Activated CD4-positive, alpha-beta memory T cell treated with anti-CD3 and anti-CD28 coated beads for 36 hours (primary cell): ENCODE measurements around the gene TTC27. TPM values are rescaled to one million over a fixed set of nuclear protein-coding genes. Genes with fewer than 3 reads are reported as not detected.
"Not testable (repeated sequence)": the region's sequence is repeated elsewhere in the genome, so short reads cannot be mapped to it uniquely, and the experiment has no call there.

Experiments
- CTCF ChIA-PET: fragments of 350-600 bp; sonication (Branson Sonifier 250); formaldehyde crosslinking; loops from one replicate; lab custom pipeline; 2021; ENCODE audit warnings: antibody characterized with exemption, inconsistent platforms; lab: Charles Lee
- POLR2A ChIA-PET: fragments of 350-600 bp; sonication (Branson Sonifier 250); formaldehyde crosslinking; loops from one replicate; lab custom pipeline; 2021; ENCODE audit warnings: antibody characterized with exemption; lab: Charles Lee
- DNase-seq: peaks from one replicate; pipeline ENCODE4 v3.0.0-alpha.2; 2020
- H3K27ac Mint-ChIP-seq: one replicate; pipeline ENCODE4 v1.8.0; 2021; ENCODE audit warnings: mixed read lengths
- H3K27me3 Mint-ChIP-seq: one replicate; pipeline ENCODE4 v1.8.0; 2021; ENCODE audit warnings: mixed read lengths
- H3K36me3 Mint-ChIP-seq: one replicate; pipeline ENCODE4 v1.8.0; 2021; ENCODE audit warnings: mixed read lengths
- H3K4me1 Mint-ChIP-seq: one replicate; pipeline ENCODE4 v1.8.0; 2021; ENCODE audit warnings: low read depth, mixed read lengths
- H3K4me3 Mint-ChIP-seq: one replicate; pipeline ENCODE4 v1.8.0; 2021; ENCODE audit warnings: mild to moderate bottlenecking, mixed read lengths
- H3K9me3 Mint-ChIP-seq: one replicate; pipeline ENCODE4 v1.8.0; 2021; ENCODE audit warnings: mixed read lengths
- intact Hi-C: fragments of 100-400 bp; cut with micrococcal nuclease; formaldehyde crosslinking; loops from one replicate; pipeline ENCODE4 v1.15.1; 2023
- total RNA-seq, 2 experiments: library from RNA; stranded (reverse); gene quantifications; one replicate each; pipeline ENCODE4 v1.2.3, GENCODE V29; 2021

Gene TTC27
- total RNA-seq, 2 experiments from 2014 or later: 27.9 to 29.8 TPM

- peaks cover 8% of the 10 kb centered on the region for H3K36me3 Mint-ChIP-seq
- H3K9me3 Mint-ChIP-seq: no peaks in the 10 kb centered on the region
- intact Hi-C loops: loop anchor here (1.0 to 5.0 kb wide), 5 partner anchors 35 to 970 kb away; partner anchors contain the start of genes BIRC6, FAM98A and SPAST
- H3K27me3 Mint-ChIP-seq: no peaks in the 10 kb centered on the region
- DNase-seq: peak; percentile 68
- peaks cover 28% of the 10 kb centered on the region for H3K4me1 Mint-ChIP-seq
- H3K27ac Mint-ChIP-seq: peak overlapping the region; percentile 84
- peak overlapping the region; percentile 87 for H3K4me3 Mint-ChIP-seq
- POLR2A ChIA-PET: interaction anchor here (0.6 to 1.0 kb wide), 3 partner anchors 10 to 972 kb away, joined by 3 read pairs; partner anchors contain the start of genes FAM98A and YIPF4
- CTCF ChIA-PET: interaction anchor here (1.0 kb wide), 1 partner anchor 73 kb away, joined by 3 read pairs; no protein-coding TSS in a partner anchor
These were observed 423 bp upstream of the TTC27 start for GRCh38 chr2:32627441-32627813.

- peaks cover 29% of the 10 kb centered on the region for H3K4me1 Mint-ChIP-seq
- ChIA-PET CTCF (no interaction called here), POLR2A (no interaction called here)
- H3K4me3 Mint-ChIP-seq: no peak overlapping the region
- H3K27me3 Mint-ChIP-seq: no peaks in the 10 kb centered on the region
- DNase-seq: peak; percentile 54
- H3K27ac Mint-ChIP-seq: peak overlapping the region; percentile 18
- intact Hi-C loops: no loop called here
- peaks cover 15% of the 10 kb centered on the region for H3K36me3 Mint-ChIP-seq
- no peaks in the 10 kb centered on the region for H3K9me3 Mint-ChIP-seq
These were observed 4.2 kb downstream of the TTC27 start for GRCh38 chr2:32632089-32632488.

GRCh38 chr2:32633040-32633439 is 5.2 kb downstream of the TTC27 start:
- CTCF ChIA-PET: no interaction called here
- H3K36me3 Mint-ChIP-seq: peaks cover 17% of the 10 kb centered on the region
- POLR2A ChIA-PET: no interaction called here
- peaks cover 22% of the 10 kb centered on the region for H3K4me1 Mint-ChIP-seq
- no peaks in the 10 kb centered on the region for H3K9me3 Mint-ChIP-seq
- no peak overlapping the region for H3K27ac Mint-ChIP-seq
- no peak for DNase-seq
- H3K4me3 Mint-ChIP-seq: no peak overlapping the region
- H3K27me3 Mint-ChIP-seq: no peaks in the 10 kb centered on the region
- intact Hi-C loops: no loop called here

GRCh38 chr2:32638548-32638947 is 10.7 kb downstream of the TTC27 start:
- H3K27ac Mint-ChIP-seq, H3K9me3 Mint-ChIP-seq, intact Hi-C loops, H3K4me1 Mint-ChIP-seq, DNase-seq, H3K4me3 Mint-ChIP-seq, H3K27me3 Mint-ChIP-seq, POLR2A ChIA-PET: not testable (repeated sequence)
- CTCF ChIA-PET: interaction anchor here (0.6 kb wide), 1 partner anchor 50 kb away, joined by 6 read pairs; no protein-coding TSS in a partner anchor
- H3K36me3 Mint-ChIP-seq: peaks cover 22% of the 10 kb centered on the region

- no peak overlapping the region for H3K27ac Mint-ChIP-seq
- H3K27me3 Mint-ChIP-seq: no peaks in the 10 kb centered on the region
- no peak for DNase-seq
- peaks cover 22% of the 10 kb centered on the region for H3K36me3 Mint-ChIP-seq
- ChIA-PET POLR2A (no interaction called here), CTCF (no interaction called here)
- H3K9me3 Mint-ChIP-seq: no peaks in the 10 kb centered on the region
- no peak overlapping the region for H3K4me3 Mint-ChIP-seq
- H3K4me1 Mint-ChIP-seq: no peaks in the 10 kb centered on the region
- intact Hi-C loops: no loop called here
These were observed 13.3 kb downstream of the TTC27 start for GRCh38 chr2:32641180-32641579.

- DNase-seq: no peak
- Mint-ChIP-seq H3K27ac (no peak overlapping the region), H3K4me3 (no peak overlapping the region), H3K9me3 (no peaks in the 10 kb centered on the region), H3K4me1 (no peaks in the 10 kb centered on the region), H3K36me3 (peaks cover 28% of the 10 kb centered on the region), H3K27me3 (no peaks in the 10 kb centered on the region)
- intact Hi-C loops: no loop called here
- ChIA-PET POLR2A (no interaction called here), CTCF (no interaction called here)
These were observed 19.4 kb downstream of the TTC27 start for GRCh38 chr2:32647180-32647651.

GRCh38 chr2:32652555-32653209 is 24.8 kb downstream of the TTC27 start:
- CTCF ChIA-PET: no interaction called here
- Mint-ChIP-seq H3K9me3 (no peaks in the 10 kb centered on the region), H3K4me3 (no peak overlapping the region), H3K36me3 (peaks cover 34% of the 10 kb centered on the region), H3K4me1 (no peaks in the 10 kb centered on the region), H3K27me3 (no peaks in the 10 kb centered on the region), H3K27ac (no peak overlapping the region)
- POLR2A ChIA-PET: no interaction called here
- no peak for DNase-seq
- intact Hi-C loops: no loop called here

GRCh38 chr2:32656069-32656468 is 28.2 kb downstream of the TTC27 start:
- no peak for DNase-seq
- no peak overlapping the region for H3K27ac Mint-ChIP-seq
- H3K4me1 Mint-ChIP-seq: peaks cover under 1% of the 10 kb centered on the region
- H3K27me3 Mint-ChIP-seq: no peaks in the 10 kb centered on the region
- ChIA-PET CTCF (interaction anchor here (0.7 kb wide), 1 partner anchor 20 kb away, joined by 3 read pairs; no protein-coding TSS in a partner anchor), POLR2A (no interaction called here)
- no peaks in the 10 kb centered on the region for H3K9me3 Mint-ChIP-seq
- H3K36me3 Mint-ChIP-seq: peaks cover 44% of the 10 kb centered on the region
- no peak overlapping the region for H3K4me3 Mint-ChIP-seq
- intact Hi-C loops: no loop called here

- ChIA-PET CTCF (no interaction called here), POLR2A (no interaction called here)
- H3K4me1 Mint-ChIP-seq: peaks cover 7% of the 10 kb centered on the region
- intact Hi-C loops: no loop called here
- peaks cover 23% of the 10 kb centered on the region for H3K36me3 Mint-ChIP-seq
- no peak overlapping the region for H3K4me3 Mint-ChIP-seq
- no peak overlapping the region for H3K27ac Mint-ChIP-seq
- DNase-seq: no peak
- H3K27me3 Mint-ChIP-seq: no peaks in the 10 kb centered on the region
- no peaks in the 10 kb centered on the region for H3K9me3 Mint-ChIP-seq
These were observed 36.0 kb downstream of the TTC27 start for GRCh38 chr2:32663864-32664263.

- Mint-ChIP-seq H3K4me3 (no peak overlapping the region), H3K27me3 (no peaks in the 10 kb centered on the region), H3K9me3 (no peaks in the 10 kb centered on the region), H3K36me3 (peaks cover 9% of the 10 kb centered on the region), H3K4me1 (no peaks in the 10 kb centered on the region), H3K27ac (no peak overlapping the region)
- no peak for DNase-seq
- POLR2A ChIA-PET: no interaction called here
- CTCF ChIA-PET: interaction anchor here (0.7 kb wide), 2 partner anchors 24 to 118 kb away, joined by 3 read pairs; no protein-coding TSS in a partner anchor
- intact Hi-C loops: no loop called here
These were observed 38.9 kb downstream of the TTC27 start for GRCh38 chr2:32666704-32667103.

- intact Hi-C loops: no loop called here
- Mint-ChIP-seq H3K27ac (no peak overlapping the region), H3K36me3 (peaks cover 16% of the 10 kb centered on the region), H3K27me3 (no peaks in the 10 kb centered on the region), H3K9me3 (no peaks in the 10 kb centered on the region), H3K4me3 (no peak overlapping the region), H3K4me1 (no peaks in the 10 kb centered on the region)
- DNase-seq: no peak
- ChIA-PET POLR2A (interaction anchor here (0.7 kb wide), 1 partner anchor 51 kb away, joined by 3 read pairs; no protein-coding TSS in a partner anchor), CTCF (no interaction called here)
These were observed 40.4 kb downstream of the TTC27 start for GRCh38 chr2:32668254-32668653.

GRCh38 chr2:32671885-32672533 is 44.2 kb downstream of the TTC27 start:
- no peak overlapping the region for H3K27ac Mint-ChIP-seq
- H3K36me3 Mint-ChIP-seq: peaks cover 22% of the 10 kb centered on the region
- H3K9me3 Mint-ChIP-seq: no peaks in the 10 kb centered on the region
- no peak overlapping the region for H3K4me3 Mint-ChIP-seq
- ChIA-PET CTCF (interaction anchor here (1.5 kb wide), 1 partner anchor 14 kb away, joined by 3 read pairs; no protein-coding TSS in a partner anchor), POLR2A (no interaction called here)
- H3K27me3 Mint-ChIP-seq: no peaks in the 10 kb centered on the region
- H3K4me1 Mint-ChIP-seq: no peaks in the 10 kb centered on the region
- DNase-seq: no peak
- intact Hi-C loops: no loop called here
